Activated naive CD4-positive, alpha-beta T cell treated with Interleukin-2 at 50 U/mL for 16 hours (primary cell): ENCODE data around the gene ZFAND2B.

ENCODE experiments used
- DNase-seq: peaks from one replicate; pipeline ENCODE4 v3.0.0-alpha.2; 2020

ZFAND2B gene

DNA sequence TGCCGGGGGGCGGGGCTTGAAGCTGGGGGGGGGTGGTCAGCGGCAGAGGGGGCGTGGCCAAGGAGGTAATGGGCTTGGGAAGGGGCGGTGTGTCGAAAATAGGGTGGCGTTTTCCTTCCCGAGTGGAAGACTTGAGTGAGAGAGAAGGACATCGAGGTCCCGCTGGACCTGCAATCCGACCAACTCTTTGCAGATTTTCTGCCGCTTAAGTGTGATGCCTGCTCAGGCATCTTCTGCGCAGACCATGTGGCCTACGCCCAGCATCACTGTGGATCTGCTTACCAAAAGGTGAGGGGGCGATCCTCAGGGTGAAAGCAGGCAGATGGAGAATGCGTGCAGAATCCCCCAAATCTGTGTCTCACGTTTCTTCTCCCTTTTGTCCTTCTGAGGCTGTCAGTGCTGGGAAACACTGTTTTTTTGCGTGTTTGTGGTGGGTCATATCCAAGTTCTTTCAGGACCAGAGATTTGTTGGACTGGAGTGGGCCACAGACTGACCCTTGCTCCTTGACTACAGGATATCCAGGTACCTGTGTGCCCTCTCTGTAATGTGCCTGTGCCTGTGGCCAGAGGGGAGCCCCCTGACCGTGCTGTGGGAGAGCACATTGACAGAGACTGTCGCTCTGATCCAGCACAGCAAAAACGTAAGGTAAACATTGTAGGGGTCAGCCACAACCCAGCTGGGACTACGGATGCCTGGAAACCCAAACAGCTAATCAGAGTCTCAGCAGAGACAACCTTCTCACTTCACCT lies 727 bp downstream of the ZFAND2B start:
- no peak for DNase-seq

DNA sequence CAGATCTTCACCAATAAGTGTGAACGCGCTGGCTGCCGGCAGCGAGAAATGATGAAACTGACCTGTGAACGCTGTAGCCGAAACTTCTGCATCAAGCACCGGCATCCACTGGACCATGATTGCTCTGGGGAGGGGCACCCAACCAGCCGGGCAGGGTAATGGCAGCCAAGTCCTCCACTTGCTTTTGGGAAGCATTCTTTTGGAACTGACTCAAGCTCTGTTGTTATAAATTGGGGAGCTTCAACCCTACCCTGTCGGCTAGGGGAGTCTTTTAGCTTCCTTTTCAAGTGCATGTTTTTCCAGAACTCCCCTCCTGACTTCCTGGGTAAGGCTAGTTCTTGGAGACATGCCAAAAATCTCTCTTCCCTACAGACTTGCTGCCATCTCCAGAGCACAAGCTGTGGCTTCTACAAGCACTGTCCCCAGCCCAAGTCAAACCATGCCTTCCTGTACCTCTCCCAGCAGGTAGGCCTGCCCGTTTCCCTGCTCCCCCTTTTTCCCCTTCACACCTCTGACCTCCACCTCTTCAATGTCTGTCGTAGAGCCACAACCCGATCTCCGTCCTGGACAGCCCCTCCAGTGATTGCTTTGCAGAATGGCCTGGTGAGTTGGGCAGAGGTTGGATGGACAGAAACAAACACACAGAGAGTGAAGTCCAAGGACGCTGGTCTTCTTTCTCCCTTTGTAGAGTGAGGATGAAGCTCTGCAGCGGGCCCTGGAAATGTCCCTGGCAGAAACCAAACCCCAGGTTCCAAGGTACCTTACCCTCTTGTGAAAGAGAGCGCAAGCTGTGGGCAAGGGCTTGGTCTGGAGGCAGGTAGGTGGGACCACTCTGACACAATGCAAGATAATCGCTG lies 1.5 kb downstream of the ZFAND2B start:
- no peak for DNase-seq

DNA sequence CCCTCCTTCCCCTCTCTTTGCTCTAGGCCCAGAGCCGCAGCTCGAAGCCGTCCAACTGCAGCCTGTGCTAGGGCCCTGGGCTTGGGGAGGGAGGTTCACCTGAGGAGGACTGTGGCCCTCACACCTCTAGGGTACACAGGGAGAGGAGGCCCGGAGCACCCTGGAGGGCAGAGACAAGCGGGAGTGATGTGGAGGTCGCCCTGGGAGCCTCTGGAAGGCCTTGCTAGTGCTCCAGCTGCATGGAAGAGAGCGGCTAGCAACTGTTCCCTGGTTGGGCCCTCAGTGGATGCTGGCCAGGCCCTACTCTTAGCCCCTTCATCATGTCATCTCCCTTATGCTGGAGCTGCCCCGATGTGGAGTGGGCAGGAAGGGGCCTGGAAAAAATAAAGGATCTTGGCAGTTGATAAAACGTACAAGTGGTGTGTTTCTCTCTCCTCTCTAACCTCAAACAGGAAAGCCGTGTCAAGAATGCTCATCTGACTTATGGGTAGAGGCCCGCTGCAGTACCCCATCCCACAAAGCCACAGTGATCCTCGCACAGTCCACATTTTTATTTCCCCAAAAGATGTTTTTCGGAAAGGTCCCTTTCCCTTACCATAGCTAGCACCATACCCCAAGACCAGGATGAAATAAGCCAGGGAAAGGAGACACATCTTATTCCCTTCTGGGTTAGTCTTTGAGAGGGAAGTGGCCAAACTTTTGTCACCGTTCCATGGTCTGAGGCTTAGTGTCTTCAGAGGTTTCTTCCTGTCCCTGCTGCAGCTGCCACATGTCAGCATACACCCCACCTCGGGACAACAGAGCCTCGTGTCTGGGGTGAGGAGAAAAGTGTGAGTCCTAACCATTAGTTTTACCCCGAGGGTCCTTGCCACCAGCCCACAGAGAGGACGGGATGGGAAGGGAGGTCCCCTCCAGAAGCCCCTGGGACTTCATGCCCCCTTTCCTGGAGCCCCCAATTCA lies 2.9 kb downstream of the ZFAND2B start:
- no peak for DNase-seq

DNA sequence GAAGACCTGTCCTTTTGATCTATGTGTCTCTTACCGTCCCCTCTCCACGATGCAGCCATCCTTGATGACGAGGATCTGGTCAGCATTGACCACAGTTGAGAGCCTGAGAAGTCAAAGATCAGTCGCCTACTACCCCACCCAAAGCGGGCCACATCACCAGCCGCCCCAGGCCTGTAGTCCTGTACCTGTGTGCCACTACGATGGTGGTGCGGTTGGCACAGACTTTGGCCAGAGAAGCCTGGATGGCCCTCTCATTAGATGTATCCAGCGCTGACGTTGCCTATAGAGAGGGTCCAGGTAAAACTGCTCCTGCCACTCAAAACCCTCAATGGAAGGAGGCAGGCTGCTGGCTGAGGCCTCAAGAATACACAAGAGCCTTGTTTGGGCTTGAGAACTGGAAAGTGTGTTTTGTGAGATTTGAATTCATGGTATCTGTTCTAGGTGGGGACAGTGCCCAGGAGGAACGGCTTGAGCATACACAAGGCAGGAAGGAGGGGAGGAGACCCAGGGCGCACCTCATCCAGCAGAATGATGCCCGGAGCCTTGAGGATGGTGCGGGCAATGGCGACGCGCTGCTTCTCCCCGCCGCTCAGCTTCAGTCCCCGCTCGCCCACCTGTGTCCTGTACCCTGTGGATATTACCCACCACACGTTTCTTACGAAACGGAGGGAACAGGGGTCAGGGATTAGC lies 3.8 kb downstream of the ZFAND2B start:
- DNase-seq, result no peak

DNA sequence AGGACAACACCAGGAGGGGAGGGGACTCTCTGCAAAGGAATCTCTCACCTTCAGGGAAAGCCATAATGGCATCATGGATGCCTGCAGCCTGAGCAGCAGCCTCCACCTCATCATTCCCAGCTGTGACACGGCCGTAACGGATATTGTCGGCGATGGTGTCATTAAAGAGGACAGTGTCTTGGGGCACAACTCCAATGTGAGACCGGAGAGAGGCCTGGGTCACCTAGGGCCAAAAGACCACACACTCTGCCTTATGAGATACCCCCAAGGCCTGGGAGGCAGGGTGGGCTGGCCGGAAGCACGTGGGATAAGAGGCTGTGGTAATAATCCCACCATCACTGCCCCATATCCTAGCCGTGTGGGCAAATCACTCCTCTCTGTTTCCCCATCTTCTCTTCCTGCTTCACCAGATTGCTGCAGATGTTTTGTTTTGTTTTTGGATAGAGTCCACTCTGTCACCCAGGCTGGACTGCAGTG lies 4.3 kb downstream of the ZFAND2B start:
- no peak for DNase-seq

DNA sequence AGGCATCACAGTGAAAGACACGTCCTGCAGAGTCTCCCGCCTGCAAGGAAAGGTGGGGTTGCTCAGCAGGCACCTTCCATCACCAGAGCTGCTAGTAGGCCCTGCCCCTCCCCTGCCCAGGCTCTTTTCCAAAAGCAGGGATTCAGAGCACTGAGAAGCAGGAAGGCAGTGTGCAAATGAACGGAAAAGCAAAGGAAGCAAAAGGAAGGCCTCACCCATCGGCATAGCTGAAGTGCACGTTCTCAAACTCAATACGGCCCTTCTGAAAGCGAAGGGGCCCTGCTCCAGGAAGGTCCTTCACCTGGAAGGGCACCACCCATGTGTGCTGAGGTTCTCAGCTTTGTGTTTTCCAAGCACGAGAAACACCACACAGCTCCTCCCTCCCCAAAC lies 6.4 kb downstream of the ZFAND2B start:
- no peak for DNase-seq

DNA sequence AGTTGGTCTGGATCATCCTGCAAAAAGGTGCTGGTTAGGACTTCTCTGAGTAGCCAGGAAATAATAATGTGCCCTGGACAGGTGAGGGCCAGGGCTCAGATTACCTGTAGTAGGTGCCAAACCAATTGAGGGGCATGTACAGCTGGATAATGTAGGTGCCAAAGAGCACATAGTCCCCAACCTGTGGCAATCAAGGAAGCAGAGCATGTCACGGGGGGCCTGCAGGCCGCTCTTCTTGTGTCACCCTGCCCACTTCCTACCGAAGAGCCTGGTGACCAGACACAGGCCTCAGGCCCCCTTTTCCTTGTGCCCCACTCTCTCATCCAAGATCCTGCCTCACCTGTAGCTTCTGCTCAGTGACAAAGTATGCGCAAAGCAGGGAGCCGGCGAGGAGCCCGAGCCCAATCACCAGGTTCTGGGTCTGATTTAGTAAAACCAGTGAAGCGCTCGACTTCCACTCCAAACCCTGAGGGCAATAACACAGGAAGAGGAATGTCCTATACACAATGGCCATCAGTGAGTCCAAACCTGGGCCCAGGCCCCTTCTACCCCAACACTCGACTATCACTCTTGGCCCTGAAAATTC lies 7.0 kb downstream of the ZFAND2B start:
- no peak for DNase-seq

DNA sequence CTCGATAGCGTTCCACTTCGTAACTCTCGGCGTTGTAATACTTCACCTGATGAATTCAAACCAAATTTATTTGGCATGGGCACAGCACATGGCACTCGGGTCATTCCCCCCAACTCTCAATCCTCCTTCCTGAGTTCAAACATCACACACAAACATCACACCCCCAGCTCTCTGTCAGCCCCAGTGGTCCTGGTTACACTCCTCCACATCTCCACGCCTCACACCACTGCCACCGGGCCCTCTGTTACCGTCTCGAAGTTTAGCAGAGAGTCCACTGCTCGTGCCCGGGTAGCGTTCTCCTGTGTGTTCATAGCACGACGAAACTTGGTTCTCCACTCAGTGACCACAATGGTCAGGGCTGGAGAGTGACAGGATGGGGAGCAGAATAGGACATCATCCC lies 7.6 kb downstream of the ZFAND2B start:
- DNase-seq, result no peak

DNA sequence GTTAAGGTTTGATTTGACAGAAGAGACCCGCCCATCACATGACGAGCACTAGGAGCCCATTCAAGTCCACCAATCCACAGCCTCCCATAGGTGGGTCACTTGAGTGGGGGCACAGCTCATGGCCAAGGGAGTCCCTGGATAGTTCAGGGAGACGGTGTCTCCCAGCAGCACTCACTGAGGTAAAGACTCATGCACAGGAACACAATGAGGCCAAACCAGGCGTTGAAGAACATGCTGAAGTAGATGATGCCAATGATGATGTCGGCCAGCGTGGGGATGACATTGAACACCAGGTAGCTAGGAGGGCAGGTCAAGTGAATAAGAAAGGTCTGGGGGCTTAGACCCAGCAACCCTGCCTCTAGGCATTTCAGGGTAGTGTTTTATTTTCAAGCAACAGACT lies 8.2 kb downstream of the ZFAND2B start:
- no peak for DNase-seq

DNA sequence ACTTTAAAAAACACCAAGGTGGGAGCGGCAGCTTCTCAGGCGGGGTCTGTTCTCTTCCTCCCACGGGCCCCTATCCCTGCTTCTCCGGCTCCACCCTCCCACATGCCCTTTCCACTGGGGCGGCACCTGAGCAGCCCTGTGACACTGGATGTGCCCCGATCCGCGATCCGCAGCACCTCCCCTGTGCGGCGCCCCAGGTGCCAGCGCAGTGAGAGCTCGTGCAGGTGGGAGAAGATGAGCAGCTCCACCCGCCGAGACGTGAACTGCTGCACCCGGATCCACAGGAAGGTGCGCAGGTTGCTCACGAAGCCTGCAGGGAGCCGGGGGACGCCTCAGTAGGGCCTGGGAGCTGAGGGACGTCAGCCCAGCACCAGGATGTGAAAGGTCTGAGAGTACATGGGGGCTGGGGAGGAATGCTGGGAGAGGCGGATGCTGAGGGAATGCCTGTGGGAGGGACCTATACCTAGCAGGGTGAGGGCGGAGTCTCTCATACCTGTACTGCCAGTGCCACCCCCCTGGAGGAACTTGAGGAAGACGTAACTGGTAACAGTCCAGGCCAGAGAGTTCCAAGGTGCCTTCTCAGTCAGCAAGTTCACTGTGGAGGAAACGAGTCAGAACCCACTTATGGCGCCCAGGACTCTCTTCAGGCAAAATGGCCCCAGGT lies 9.4 kb downstream of the ZFAND2B start:
- no peak for DNase-seq

DNA sequence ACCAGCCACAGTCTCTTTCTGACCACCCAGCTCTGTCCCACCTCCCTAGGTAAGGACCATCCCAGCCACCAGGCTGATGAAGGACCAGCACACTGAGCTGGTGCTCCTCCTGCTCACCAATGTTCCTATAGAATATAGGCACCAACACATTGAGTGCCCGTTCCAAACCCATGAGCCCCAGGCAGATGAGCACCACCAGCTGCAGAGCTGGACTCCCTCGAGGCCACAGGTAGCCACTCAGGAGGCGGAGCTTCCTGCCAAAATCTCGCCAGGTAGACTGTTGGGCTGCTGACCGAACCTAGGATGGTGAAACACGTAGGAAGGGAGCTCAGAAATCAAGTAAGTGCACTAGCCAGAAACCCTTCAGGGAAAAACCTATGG lies 9.9 kb downstream of the ZFAND2B start:
- no peak for DNase-seq

DNA sequence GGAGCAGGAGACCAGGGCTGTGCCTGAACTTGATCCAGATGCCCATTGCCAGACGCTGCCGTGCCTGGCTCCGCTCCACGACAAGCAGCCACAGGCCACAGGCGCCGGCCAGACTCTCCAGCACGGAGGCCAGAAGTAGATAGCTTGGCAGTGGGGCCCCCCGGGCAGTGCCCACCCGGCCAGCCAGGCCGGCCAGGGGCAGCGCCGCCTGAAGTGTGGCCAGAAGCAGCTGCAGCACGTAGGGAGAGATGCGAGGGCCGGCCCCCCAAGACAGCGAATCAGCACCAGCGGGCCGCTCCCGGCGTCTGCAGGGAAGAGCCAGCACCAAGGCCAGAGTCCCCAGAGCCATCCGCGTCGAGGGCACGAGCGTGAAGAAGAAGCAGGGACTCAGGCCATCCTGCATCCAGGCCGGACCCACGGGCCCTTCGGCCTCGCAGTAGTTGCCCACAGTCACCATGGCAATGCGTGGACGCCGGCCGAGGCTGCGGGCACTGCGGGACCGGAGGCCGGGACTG lies 11.7 kb downstream of the ZFAND2B start:
- peak; percentile 26 for DNase-seq

DNA sequence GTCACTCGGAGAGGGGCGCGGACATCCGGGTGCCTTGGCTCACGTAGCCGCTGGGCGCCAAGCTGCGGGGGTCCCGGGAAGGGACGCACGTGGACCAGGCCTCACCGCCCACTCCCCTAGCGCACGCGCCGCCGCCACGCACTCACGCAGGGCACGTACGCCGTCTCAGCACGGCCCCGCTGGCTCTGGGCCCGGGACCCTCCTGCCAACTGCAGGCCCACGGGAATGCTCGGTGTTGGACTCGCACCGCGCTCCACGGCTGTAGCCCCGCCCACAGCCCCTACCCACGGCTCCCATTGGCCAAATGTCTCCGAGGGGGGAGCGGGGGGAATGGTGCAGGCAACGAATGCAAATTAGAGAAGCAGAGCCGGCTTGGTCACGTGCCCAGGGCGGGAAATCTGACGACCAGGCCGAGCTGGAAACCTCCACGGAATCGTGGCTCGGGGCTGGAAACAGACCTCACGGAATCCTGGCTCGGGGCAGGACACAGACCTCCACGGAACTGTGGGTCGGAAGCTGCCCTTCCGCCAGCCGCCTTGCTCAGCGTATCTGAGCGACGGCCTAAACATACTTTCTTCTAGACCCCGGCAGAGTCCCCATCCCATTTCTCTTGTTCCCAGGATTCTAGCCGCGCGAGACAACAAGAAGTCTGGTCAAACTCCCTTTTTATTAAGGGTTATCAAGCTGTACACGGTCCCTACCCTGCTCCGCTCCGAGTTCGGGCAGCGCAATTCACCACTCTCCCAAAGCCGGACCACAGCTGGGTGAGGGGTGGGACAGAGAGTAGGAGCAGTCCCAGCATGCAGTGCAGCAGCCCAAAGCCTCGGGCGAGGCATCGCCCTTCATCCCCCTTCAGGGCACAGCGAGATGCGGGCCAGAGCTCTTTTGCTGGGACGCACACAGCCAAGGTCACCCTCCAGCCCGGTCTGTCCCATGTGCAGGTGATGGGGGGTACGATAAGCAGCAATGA lies 12.4 kb downstream of the ZFAND2B start, which contains the start of gene ABCB6:
Gene ABCB6 (minus strand): TSS at position 227 of the 970 bp plus-strand sequence. CDS start 285 bp downstream, outside the sequence.
- DNase-seq, result peak; percentile 88

DNA sequence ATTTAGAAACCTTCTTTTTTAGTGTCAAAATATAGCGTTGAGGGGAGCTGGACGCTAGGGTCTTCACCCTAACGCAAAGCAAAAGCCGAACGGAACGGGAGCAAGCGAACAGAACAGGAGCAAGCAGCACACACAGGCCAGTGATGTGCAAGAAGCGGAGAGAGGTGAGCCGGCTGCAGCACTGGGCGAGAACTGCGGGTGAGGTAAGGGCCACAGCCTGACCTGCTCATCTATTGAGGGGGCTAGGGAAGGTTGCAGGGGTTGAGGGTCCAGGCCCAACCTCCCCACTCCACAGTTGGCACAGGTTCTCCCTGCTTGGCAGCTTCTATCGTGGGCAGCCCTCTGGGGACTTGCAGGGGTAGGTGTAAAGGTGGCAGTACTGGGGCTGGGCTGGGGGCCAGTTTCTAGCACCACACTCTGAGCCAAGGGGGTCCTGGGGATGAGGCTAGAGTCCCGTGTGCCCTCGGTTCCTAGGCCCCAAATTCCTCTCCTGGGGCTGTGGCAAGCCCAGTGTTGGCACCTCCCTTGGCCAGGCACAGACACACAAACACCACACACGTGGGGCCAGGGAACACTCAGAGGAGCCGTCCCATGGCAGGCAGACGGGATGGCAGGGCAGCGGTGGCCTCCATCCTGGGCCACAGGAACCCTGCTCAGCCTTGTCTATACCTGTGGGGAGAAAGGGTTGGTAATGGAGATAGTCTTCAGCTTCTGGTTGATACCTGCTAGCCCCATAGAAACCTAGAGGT lies 13.4 kb downstream of the ZFAND2B start:
- no peak for DNase-seq

DNA sequence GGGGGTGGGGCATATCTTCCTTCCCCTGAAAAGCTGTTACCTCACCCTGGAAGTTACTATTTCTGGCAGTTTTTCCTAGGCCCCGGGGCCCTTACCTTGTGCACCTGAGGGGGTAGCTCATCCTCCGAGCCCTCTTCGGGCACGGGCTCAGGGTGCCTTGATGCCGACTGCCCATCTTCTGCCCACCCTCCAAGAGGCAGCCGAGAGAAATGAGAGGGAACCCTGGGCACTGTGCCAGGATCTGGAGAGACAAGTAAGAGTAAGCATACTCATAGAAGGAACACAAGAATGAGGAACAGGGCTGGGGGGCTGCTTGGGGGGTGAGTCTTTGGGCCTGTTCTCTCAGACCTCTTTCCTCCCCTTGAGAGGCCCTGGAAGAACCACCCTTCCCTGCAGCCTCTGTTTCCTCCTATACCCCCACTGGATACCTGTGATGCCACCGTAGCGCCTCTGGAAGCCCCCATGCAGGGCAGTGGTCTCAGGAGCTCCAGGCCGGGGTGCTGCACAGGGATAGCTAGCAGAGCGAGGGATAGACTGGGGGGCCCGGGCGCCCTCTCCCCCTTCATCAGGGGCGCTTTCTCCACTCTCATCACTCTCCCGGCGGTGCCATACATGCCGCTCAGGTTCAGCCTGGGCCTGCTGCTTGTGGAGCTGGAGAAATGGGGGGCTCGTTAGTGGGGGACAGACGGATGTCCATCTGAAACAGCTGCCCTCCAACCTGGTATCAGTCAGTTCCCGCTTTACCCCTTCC lies 14.2 kb downstream of the ZFAND2B start:
- no peak for DNase-seq

DNA sequence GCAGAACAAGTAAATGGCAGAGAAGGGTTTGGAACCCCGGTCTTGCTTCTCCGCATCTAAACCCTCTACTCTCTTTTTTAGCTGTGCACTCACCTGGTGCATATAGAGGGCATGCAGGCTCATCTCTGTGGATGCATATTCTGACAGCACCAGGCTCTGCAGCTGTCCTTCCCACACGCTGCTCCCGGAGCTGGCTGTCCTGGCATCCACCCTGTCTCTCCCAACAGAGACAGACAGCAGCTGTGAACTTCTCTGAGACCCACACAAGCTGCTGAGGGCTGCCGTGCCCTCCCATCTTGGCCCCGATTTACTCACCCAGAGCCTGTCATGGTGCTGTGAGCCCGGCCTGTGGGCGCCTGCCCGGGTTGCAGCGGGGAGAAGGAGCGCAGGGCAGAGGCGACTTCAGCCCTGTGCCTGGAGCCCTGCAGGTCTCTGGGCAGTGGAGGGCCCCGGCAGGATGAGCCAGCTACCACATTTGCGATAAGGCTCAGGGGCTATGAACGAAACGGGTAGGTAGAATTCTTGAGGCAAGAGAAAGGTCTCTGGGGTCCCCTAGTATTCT lies 15.5 kb downstream of the ZFAND2B start:
- no peak for DNase-seq

DNA sequence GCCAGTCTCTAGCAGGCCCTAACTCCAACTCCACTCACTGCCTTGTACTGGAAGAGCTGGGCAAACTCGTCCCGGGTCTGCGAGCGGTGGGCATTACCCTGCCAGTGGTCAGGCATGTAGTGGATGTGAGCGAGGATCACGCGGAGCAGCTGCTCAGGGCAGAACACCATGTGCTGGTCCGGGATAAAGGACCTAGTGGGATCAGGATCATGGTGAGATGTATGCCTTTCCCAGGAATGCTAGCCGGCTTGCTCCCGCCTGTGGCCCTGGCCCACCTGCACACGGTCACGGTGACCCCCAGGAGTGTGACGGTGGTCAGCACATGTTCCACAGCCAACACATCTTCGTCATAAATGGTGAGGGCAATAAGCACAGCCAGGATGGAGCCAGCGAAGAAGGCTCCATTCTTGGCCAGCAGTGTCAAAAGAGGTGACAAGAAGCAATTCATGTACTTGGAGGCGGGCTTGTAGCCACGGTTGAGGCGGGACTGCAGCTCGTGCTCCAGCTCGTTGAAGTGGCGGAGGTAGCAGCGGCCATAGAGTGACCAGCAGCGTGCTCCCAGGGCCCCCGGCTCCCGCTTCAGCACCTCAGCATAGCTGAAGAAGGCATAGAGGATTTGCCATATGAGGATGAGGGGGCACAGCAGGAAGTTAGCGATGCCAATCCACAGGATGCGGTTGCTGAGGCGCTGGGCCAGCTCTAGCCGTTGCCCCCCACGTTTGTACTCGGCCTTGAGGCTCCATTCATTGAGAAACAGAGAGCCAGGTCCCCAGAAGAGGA lies 17.4 kb downstream of the ZFAND2B start:
- no peak for DNase-seq
